H1 (cell line): ENCODE measurements around the gene ZNF407. TPM values are rescaled to one million over a fixed set of nuclear protein-coding genes. Genes with fewer than 3 reads are reported as not detected.
A peak's percentile ranks its signal among the peaks of the same experiment; 100 is the strongest.
"Not testable (repeated sequence)": the region's sequence is repeated elsewhere in the genome, so short reads cannot be mapped to it uniquely, and the experiment has no call there.

Experiments used
- CTCF ChIA-PET: fragments of 300-600 bp; sonication (Branson Sonifier 250); formaldehyde crosslinking; loops from one replicate; lab custom pipeline; 2021; ENCODE audit not compliant: partially characterized antibody; lab: Charles Lee
- POLR2A ChIA-PET: fragments of 300-600 bp; sonication (Branson Sonifier 250); formaldehyde crosslinking; loops from one replicate; lab custom pipeline; 2021; ENCODE audit warnings: inconsistent platforms; ENCODE audit not compliant: partially characterized antibody; lab: Charles Lee
- DNase-seq, 2 experiments: peaks; one replicate each; pipeline versions ENCODE4 v3.0.0 to v3.0.0-alpha.2; 2010 to 2022; ENCODE audit warnings: low spot score in 2 of 2, low read depth in 1 of 2, mixed read lengths in 1 of 2
- FAIRE-seq: peaks from 2 replicates; lab custom pipeline; 2011; peaks lifted over from hg19 to GRCh38; lab: Jason Lieb, UNC
- H2AFZ ChIP-seq: 2 replicates; pipeline ENCODE4 v1.8.1; 2012; ENCODE audit warnings: low read length, inconsistent platforms
- H2AK5ac ChIP-seq: 2 replicates; pipeline ENCODE4 v1.6.1; 2013; ENCODE audit warnings: low read depth, low read length
- H2BK120ac ChIP-seq: replicated peaks from 2 replicates; pipeline ENCODE3; 2013; ENCODE audit warnings: low read depth, low read length, inconsistent platforms
- H2BK12ac ChIP-seq: 2 replicates; pipeline ENCODE4 v1.6.1; 2013; ENCODE audit warnings: low read depth, low read length
- H2BK15ac ChIP-seq: 2 replicates; pipeline ENCODE4 v1.6.1; 2013; ENCODE audit warnings: low read length
- H2BK20ac ChIP-seq: 2 replicates; pipeline ENCODE4 v1.6.1; 2013; ENCODE audit warnings: low read length
- H2BK5ac ChIP-seq: 2 replicates; pipeline ENCODE4 v1.6.1; 2013; ENCODE audit warnings: low read depth, low read length
- H3K14ac ChIP-seq: 2 replicates; pipeline ENCODE4 v1.6.1; 2013; ENCODE audit warnings: inconsistent platforms; ENCODE audit not compliant: insufficient read length
- H3K18ac ChIP-seq: 2 replicates; pipeline ENCODE4 v1.6.1; 2013; ENCODE audit warnings: low read length; ENCODE audit errors: extremely low read depth
- H3K23ac ChIP-seq: 2 replicates; pipeline ENCODE4 v1.6.1; 2013; ENCODE audit warnings: inconsistent platforms; ENCODE audit not compliant: insufficient read length
- H3K23me2 ChIP-seq: 2 replicates; pipeline ENCODE4 v1.6.1; 2013; ENCODE audit warnings: low read depth, low read length
- H3K27ac ChIP-seq: 2 replicates; pipeline ENCODE4 v1.6.1; 2011; ENCODE audit warnings: low read depth, low read length, inconsistent platforms
- H3K27me3 ChIP-seq, 4 experiments: replicated peaks in 1 of 4; 1 replicate in 1 of 4; 2 replicates in 3 of 4; pipeline versions ENCODE4 v1.6.1 to v1.8.1; 2011 to 2013; ENCODE audit warnings: low read length in 3 of 4, mild to moderate bottlenecking in 3 of 4, inconsistent platforms in 2 of 4, mixed read lengths in 2 of 4, moderate library complexity in 1 of 4; ENCODE audit not compliant: control insufficient read depth in 3 of 4, insufficient read depth in 3 of 4; ENCODE audit errors: extremely low read depth in 1 of 4
- H3K36me3 ChIP-seq, 4 experiments: 2 replicates each; pipeline versions ENCODE4 v1.6.1 to v1.8.1; 2011 to 2013; ENCODE audit warnings: mild to moderate bottlenecking in 4 of 4, low read length in 3 of 4, moderate library complexity in 2 of 4, control low read depth in 1 of 4, inconsistent platforms in 1 of 4; ENCODE audit not compliant: insufficient read depth in 4 of 4, control insufficient read depth in 2 of 4
- H3K4ac ChIP-seq: replicated peaks from 2 replicates; pipeline ENCODE3; 2013; ENCODE audit warnings: low read length, low read depth, mixed read lengths, inconsistent platforms; ENCODE audit not compliant: insufficient read length
- H3K4me1 ChIP-seq, 4 experiments: replicated peaks in 1 of 4; 1 replicate in 1 of 4; 2 replicates in 3 of 4; pipeline versions ENCODE4 v1.6.1 to v1.8.1; 2011 to 2013; ENCODE audit warnings: low read length in 3 of 4, inconsistent platforms in 2 of 4, mixed read lengths in 1 of 4; ENCODE audit not compliant: insufficient read depth in 4 of 4, control insufficient read depth in 3 of 4
- H3K4me2 ChIP-seq, 2 experiments: 2 replicates each; pipeline versions ENCODE4 v1.6.1 to v1.8.1; 2011 to 2013; ENCODE audit warnings: low read depth in 2 of 2, low read length in 2 of 2, control low read depth in 1 of 2, inconsistent platforms in 1 of 2, mild to moderate bottlenecking in 1 of 2; ENCODE audit not compliant: insufficient read depth in 1 of 2
- H3K4me3 ChIP-seq, 4 experiments: fragments of 200-600, 300-600 bp in 1 of 4; sonication (generic), shearing (Covaris generic), sonication (Bioruptor Twin) in 1 of 4; 2 replicates each; pipeline versions ENCODE4 v1.5.1 to v1.8.1; 2011 to 2016; ENCODE audit warnings: low read length in 4 of 4, low read depth in 3 of 4, control low read depth in 2 of 4, inconsistent platforms in 2 of 4, mild to moderate bottlenecking in 2 of 4, mixed read lengths in 1 of 4, moderate library complexity in 1 of 4; ENCODE audit not compliant: insufficient read depth in 2 of 4; ENCODE audit errors: extremely low read depth in 1 of 4
- H3K56ac ChIP-seq: replicated peaks from 2 replicates; pipeline ENCODE3; 2013; ENCODE audit warnings: low read depth, mild to moderate bottlenecking, mixed read lengths, low read length, inconsistent platforms; ENCODE audit not compliant: insufficient read length
- H3K79me1 ChIP-seq: 2 replicates; pipeline ENCODE4 v1.6.1; 2013; ENCODE audit warnings: low read depth, low read length, control low read depth
- H3K79me2 ChIP-seq, 2 experiments: 2 replicates each; pipeline versions ENCODE4 v1.6.1 to v1.8.1; 2012 to 2013; ENCODE audit warnings: low read length in 2 of 2, mild to moderate bottlenecking in 2 of 2, inconsistent platforms in 1 of 2; ENCODE audit not compliant: insufficient read depth in 2 of 2, control insufficient read depth in 1 of 2
- H3K9ac ChIP-seq, 4 experiments: replicated peaks in 1 of 4; 1 replicate in 1 of 4; 2 replicates in 3 of 4; pipeline versions ENCODE4 v1.6.1 to v1.8.1; 2011 to 2013; ENCODE audit warnings: low read depth in 3 of 4, low read length in 3 of 4, control low read depth in 2 of 4, mild to moderate bottlenecking in 2 of 4, moderate library complexity in 2 of 4, inconsistent platforms in 1 of 4; ENCODE audit errors: extremely low read depth in 1 of 4
- H3K9me3 ChIP-seq, 2 experiments: 2 replicates each; pipeline versions ENCODE4 v1.6.1 to v1.8.1; 2012 to 2013; ENCODE audit warnings: mild to moderate bottlenecking in 2 of 2, moderate library complexity in 2 of 2, control low read depth in 1 of 2, inconsistent platforms in 1 of 2, low read depth in 1 of 2, low read length in 1 of 2, mixed read lengths in 1 of 2; ENCODE audit not compliant: insufficient read depth in 2 of 2
- H4K20me1 ChIP-seq, 2 experiments: replicated peaks in 1 of 2; 2 replicates each; pipeline versions ENCODE3 to v1.8.1; 2011 to 2013; ENCODE audit warnings: inconsistent platforms in 2 of 2, low read length in 2 of 2, mild to moderate bottlenecking in 1 of 2; ENCODE audit not compliant: insufficient read depth in 2 of 2, control insufficient read depth in 1 of 2
- H4K5ac ChIP-seq: 2 replicates; pipeline ENCODE4 v1.6.1; 2013; ENCODE audit warnings: low read length, low read depth, mixed read lengths, inconsistent platforms; ENCODE audit not compliant: insufficient read length
- H4K8ac ChIP-seq: 2 replicates; pipeline ENCODE4 v1.8.0; 2013; ENCODE audit warnings: mild to moderate bottlenecking, moderate library complexity, low read length, inconsistent platforms; ENCODE audit not compliant: insufficient read depth; ENCODE audit errors: extremely low read depth
- H4K91ac ChIP-seq: replicated peaks from 2 replicates; pipeline ENCODE3; 2013; ENCODE audit warnings: low read length, mixed read lengths, inconsistent platforms; ENCODE audit not compliant: insufficient read length
- WGBS, 2 experiments: shearing (Covaris generic) in 1 of 2; methylation state at CpG; one replicate each; pipeline versions ENCODE4 v1.1.6 to v1.1.7; 2013 to 2015; ENCODE audit warnings: low lambda C conversion rate in 2 of 2, mixed read lengths in 2 of 2, inconsistent platforms in 1 of 2, low coverage in 1 of 2, missing lambda C conversion rate in 1 of 2; ENCODE audit not compliant: insufficient replicate concordance in 2 of 2, insufficient coverage in 1 of 2, insufficient read length in 1 of 2; ENCODE audit errors: extremely low coverage in 1 of 2, missing lambda C conversion rate in 1 of 2; 5-methylcytosine and 5-hydroxymethylcytosine counted together
- polyA plus RNA-seq, 7 experiments: library from polyadenylated mRNA; depleted of rRNA in 3 of 7; stranded (reverse) in 5 of 7; unstranded in 2 of 7; fragments of >200 nt in 5 of 7; fragments of 200-250 nt in 2 of 7; gene quantifications; 1 replicate in 5 of 7; 2 replicates in 1 of 7; 4 replicates in 1 of 7; pipeline versions ENCODE4 v1.2.1 to v1.2.3, GENCODE V29; 2011 to 2013; ENCODE audit warnings: missing spikeins in 2 of 7, mixed read lengths in 2 of 7
- total RNA-seq: library from RNA; stranded (reverse); fragmentation: NEBNext Ultra II Directional; extraction: Animal tissue kit (Norgen Biotek cat#: 25700); gene quantifications from 2 replicates; pipeline ENCODE4 v1.2.1, GENCODE V29; 2021

Gene ZNF407
- total and polyA plus RNA-seq, 2 of the 8 experiments (the other 6 are each of a cell fraction or from before 2014, with no cell fraction given), result 1.5 to 6.8 TPM

- H3K27ac ChIP-seq, H4K5ac ChIP-seq, H3K79me2 ChIP-seq, H3K23ac ChIP-seq, H3K4me2 ChIP-seq, H2AFZ ChIP-seq, H4K20me1 ChIP-seq, H2BK120ac ChIP-seq, H4K8ac ChIP-seq, H3K27me3 ChIP-seq, H2AK5ac ChIP-seq, H3K4ac ChIP-seq, FAIRE-seq, H3K4me1 ChIP-seq, H3K79me1 ChIP-seq, H3K9ac ChIP-seq, H2BK12ac ChIP-seq, H3K36me3 ChIP-seq, POLR2A ChIA-PET, H3K56ac ChIP-seq, H2BK5ac ChIP-seq, H2BK15ac ChIP-seq, H2BK20ac ChIP-seq, H3K18ac ChIP-seq, H4K91ac ChIP-seq, H3K4me3 ChIP-seq, H3K14ac ChIP-seq, H3K23me2 ChIP-seq: not testable (repeated sequence)
- 93% methylated on average over 8 of the region's 8 CpGs; no CpG with 5 or more reads in 1 of the 2 experiments for WGBS, 2 experiments
- peaks cover 10 to 12% of the 10 kb centered on the region in 2 experiments; a peak in 3 of 4 replicates for H3K9me3 ChIP-seq
- peak in 1 of 2 experiments; percentile 8 for DNase-seq
- CTCF ChIA-PET, result interaction anchor here (1.1 to 1.9 kb wide), 4 partner anchors 12 to 158 kb away, joined by 3 to 5 read pairs (median 4); no protein-coding TSS in a partner anchor
These were observed 488.0 kb downstream of the ZNF407 start for GRCh38 chr18:75085676-75086075.
